Cardiac muscle cell (in vitro differentiated cells and primary cell): ENCODE results near the gene TET3. TPM values are rescaled to one million over a fixed set of nuclear protein-coding genes. Genes with fewer than 3 reads are reported as not detected.
A peak's percentile ranks its signal among the peaks of the same experiment; 100 is the strongest.

Experiments
- DNase-seq, 2 donors: peaks; one replicate each; pipeline versions ENCODE4 v3.0.0 to v3.0.0-alpha.2; 2010 to 2017; ENCODE audit warnings: low read depth in 1 of 2, low spot score in 1 of 2
- H3K27ac ChIP-seq: fragments of 200-600 bp; sonication (generic); 2 replicates; pipeline ENCODE4 v1.5.1; 2016
- H3K27me3 ChIP-seq: fragments of 200-600 bp; sonication (generic); 2 replicates; pipeline ENCODE4 v1.6.0; 2016; ENCODE audit warnings: control low read depth
- H3K36me3 ChIP-seq: fragments of 200-600 bp; sonication (generic); 2 replicates; pipeline ENCODE4 v1.5.1; 2016; ENCODE audit warnings: control low read depth
- H3K4me1 ChIP-seq: fragments of 200-600 bp; sonication (generic); 2 replicates; pipeline ENCODE4 v1.8.1; 2017; ENCODE audit warnings: low read depth, mild to moderate bottlenecking, mixed run types
- H3K4me3 ChIP-seq: fragments of 200-600 bp; sonication (generic); 2 replicates; pipeline ENCODE4 v1.5.1; 2016; ENCODE audit warnings: mild to moderate bottlenecking
- H3K9me3 ChIP-seq: fragments of 200-600 bp; sonication (generic); 2 replicates; pipeline ENCODE4 v1.5.1; 2017; ENCODE audit warnings: low read depth, mild to moderate bottlenecking, control low read depth
- polyA plus RNA-seq: library from polyadenylated mRNA; unstranded; fragments of >200 nt; fragmentation: Nextera tagmentation; extraction: Ambion mirVana; gene quantifications from 2 replicates; pipeline ENCODE4 v1.2.1, GENCODE V29; 2016
- total RNA-seq: library from RNA; depleted of rRNA; stranded (reverse); fragments of >200 nt; gene quantifications from 2 replicates; pipeline ENCODE4 v1.2.3, GENCODE V29; 2016
- TF ChIP-seq, protein P1 (sequence below): IDR thresholded peaks from 2 replicates; pipeline ENCODE4 v1.5.1; 2012; ENCODE audit warnings: low read depth, mild to moderate bottlenecking, low read length

Gene TET3
- total and polyA plus RNA-seq, 2 experiments from 2014 or later, result 2.9 to 10.2 TPM

DNA sequence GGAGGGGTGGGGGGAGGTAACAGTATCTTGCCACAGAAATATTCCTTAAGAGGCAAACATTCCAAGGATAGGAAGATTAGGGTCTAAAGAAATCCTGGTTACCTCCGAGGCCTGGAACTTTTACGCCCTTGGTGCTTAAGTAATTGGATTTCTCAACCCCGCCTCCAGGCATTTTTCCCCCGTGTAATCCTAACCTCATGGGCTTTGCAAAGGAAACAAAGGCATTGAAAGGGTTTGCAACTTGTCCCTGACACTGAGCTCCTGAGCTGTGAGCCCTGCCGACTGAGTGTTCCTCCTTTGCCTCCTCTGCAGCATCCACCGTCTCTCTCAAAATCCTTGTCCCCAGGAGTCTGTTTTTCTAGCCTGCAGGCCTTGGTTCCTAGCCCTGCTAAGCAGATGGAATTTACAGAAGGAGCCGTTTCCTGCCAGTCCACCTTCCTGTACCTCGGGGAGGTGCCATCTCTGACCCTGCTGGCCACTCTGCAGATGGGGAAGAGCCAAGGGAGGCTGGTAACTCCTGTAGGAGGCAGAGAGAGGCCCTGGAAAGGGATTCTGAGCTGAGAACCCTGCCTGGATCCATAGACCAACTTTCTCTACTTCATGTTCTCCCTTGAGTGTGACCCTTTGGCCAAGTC lies 24.2 kb downstream of the TET3 start:
- DNase-seq, result peak in 1 of 2 donors; percentile 45
- TF ChIP-seq, protein P1, sequence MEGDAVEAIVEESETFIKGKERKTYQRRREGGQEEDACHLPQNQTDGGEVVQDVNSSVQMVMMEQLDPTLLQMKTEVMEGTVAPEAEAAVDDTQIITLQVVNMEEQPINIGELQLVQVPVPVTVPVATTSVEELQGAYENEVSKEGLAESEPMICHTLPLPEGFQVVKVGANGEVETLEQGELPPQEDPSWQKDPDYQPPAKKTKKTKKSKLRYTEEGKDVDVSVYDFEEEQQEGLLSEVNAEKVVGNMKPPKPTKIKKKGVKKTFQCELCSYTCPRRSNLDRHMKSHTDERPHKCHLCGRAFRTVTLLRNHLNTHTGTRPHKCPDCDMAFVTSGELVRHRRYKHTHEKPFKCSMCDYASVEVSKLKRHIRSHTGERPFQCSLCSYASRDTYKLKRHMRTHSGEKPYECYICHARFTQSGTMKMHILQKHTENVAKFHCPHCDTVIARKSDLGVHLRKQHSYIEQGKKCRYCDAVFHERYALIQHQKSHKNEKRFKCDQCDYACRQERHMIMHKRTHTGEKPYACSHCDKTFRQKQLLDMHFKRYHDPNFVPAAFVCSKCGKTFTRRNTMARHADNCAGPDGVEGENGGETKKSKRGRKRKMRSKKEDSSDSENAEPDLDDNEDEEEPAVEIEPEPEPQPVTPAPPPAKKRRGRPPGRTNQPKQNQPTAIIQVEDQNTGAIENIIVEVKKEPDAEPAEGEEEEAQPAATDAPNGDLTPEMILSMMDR, result no peak
- no peaks in the 10 kb centered on the region for H3K36me3 ChIP-seq
- H3K27me3 ChIP-seq, result no peaks in the 10 kb centered on the region
- H3K27ac ChIP-seq, result no peak overlapping the region
- H3K4me3 ChIP-seq, result no peak overlapping the region
- peaks cover 31% of the 10 kb centered on the region for H3K4me1 ChIP-seq
- H3K9me3 ChIP-seq, result no peaks in the 10 kb centered on the region

GRCh38 chr2:74009577-74009976 lies 24.9 kb downstream of the TET3 start:
- Histone ChIP-seq H3K9me3 (no peaks in the 10 kb centered on the region), H3K4me3 (no peak overlapping the region), H3K27me3 (no peaks in the 10 kb centered on the region), H3K36me3 (no peaks in the 10 kb centered on the region), H3K4me1 (peaks cover 25% of the 10 kb centered on the region), H3K27ac (no peak overlapping the region)
- TF ChIP-seq, protein P1, result no peak
- no peak for DNase-seq

DNA sequence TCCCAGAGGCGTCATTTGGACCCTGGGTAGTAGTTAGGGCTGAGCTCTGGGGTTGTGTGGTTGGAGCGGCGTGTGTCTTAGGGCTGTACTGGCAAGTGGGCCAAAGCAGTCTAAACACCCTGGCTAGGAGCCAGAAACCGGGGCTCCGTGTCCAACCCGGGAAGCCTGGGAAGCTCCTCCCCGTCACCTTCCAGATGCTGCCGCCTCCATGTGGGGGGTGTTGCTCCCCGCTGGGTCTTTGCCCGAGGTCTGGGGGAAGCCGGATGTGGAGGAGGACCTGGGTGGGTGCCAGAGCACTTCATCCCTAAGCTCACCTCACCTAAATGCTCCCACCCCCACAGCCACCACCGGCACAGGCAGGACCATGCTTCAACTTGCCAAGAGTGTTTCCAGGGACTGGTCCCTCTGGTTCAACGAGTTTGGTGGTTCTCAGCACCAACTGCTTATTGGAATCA lies 25.4 kb downstream of the TET3 start:
- TF ChIP-seq, protein P1, result no peak

DNA sequence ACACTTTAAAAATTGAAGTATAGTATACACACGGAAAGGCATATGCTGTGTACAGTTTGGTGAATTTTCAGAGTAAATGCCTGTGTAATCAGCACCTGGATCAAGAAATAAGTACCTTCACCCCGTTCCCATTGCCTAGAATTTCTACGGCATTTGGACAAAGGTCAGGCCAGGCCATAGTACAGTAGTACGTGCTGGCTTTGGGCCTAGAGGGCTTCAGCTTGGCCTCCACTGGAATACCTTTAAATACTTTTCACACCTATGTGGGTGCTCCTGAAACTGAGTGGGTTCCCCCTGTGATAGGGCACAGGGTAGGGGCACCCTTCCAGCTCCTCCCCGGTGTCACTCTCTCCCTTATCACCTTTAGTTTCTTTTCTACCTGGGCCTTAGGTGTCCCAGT lies 26.5 kb downstream of the TET3 start:
- no peak overlapping the region for H3K27ac ChIP-seq
- TF ChIP-seq, protein P1, result no peak
- H3K36me3 ChIP-seq, result no peaks in the 10 kb centered on the region
- no peak for DNase-seq
- H3K27me3 ChIP-seq, result no peaks in the 10 kb centered on the region
- no peak overlapping the region for H3K4me3 ChIP-seq
- peaks cover 14% of the 10 kb centered on the region for H3K4me1 ChIP-seq
- H3K9me3 ChIP-seq, result no peaks in the 10 kb centered on the region

More for the DNA sequence above, 25.4 kb downstream of the TET3 start:
- Histone ChIP-seq H3K4me1 (peaks cover 19% of the 10 kb centered on the region), H3K36me3 (no peaks in the 10 kb centered on the region), H3K27me3 (no peaks in the 10 kb centered on the region), H3K4me3 (no peak overlapping the region), H3K9me3 (no peaks in the 10 kb centered on the region), H3K27ac (no peak overlapping the region)
- peak in 1 of 2 donors; percentile 72 for DNase-seq

DNA sequence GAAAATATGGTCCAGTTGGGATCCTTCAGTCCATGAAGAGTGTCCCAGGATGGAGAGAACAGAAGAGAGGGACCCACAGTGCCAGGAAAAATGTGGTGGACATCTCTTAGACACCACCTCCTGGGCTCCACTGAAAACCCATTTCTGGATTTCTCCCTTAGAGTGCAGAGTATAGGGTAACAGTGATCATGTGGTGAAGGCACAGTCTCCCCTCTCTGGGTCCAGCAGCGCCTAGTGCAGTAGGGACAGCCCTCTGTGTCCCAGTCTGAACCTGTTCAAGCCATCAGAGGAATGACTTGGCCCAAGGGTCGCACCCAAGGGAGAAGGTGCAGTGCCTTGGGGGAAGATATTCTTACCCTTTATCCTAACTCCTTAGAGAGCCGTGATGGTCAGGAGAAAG lies 30.1 kb downstream of the TET3 start:
- Histone ChIP-seq H3K36me3 (no peaks in the 10 kb centered on the region), H3K9me3 (no peaks in the 10 kb centered on the region), H3K27me3 (no peaks in the 10 kb centered on the region), H3K4me3 (no peak overlapping the region), H3K4me1 (no peaks in the 10 kb centered on the region), H3K27ac (no peak overlapping the region)
- no peak for DNase-seq
- TF ChIP-seq, protein P1, result no peak
